ENCODE measurements around the gene FER1L5.

Gene FER1L5

GRCh38 chr2:96642564-96643360 lies at the start of gene FER1L5:
Gene FER1L5 (plus strand): TSS chr2:96642764. CDS start chr2:96642837, 73 bp downstream.
- Histone ChIP-seq H3K9me3 (replicated peaks; ENCODE audit: insufficient read depth, low read length) (no peaks in the 10 kb centered on the region), H3F3A (ENCODE audit: insufficient read depth, low read length) (no peaks in the 10 kb centered on the region), H3K79me2 (ENCODE audit: low read length) (peaks cover under 1% of the 10 kb centered on the region), H3K27ac (ENCODE audit: low read length) (no peak within 1 kb of the TSS), H3K4me2 (ENCODE audit: low read depth, low read length) (no peak within 1 kb of the TSS), H4K20me1 (ENCODE audit: insufficient read depth, low read length) (no peaks in the 10 kb centered on the region), H3K27me3 (replicated peaks; ENCODE audit: insufficient read depth, low read length) (no peaks in the 10 kb centered on the region), H3K4me3 (ENCODE audit: low read length) (no peak within 1 kb of the TSS), H3K36me3 (replicated peaks; ENCODE audit: insufficient read depth, low read length) (no peaks in the 10 kb centered on the region), H3K9ac (ENCODE audit: low read length) (no peak within 1 kb of the TSS), H3K4me1 (ENCODE audit: low read length) (no peaks in the 10 kb centered on the region), H2AFZ (ENCODE audit: low read length) (no peak within 1 kb of the TSS), H3K9me2 (replicated peaks; ENCODE audit: insufficient read depth, low read length) (no peaks in the 10 kb centered on the region)
- no peak for DNase-seq
- TF ChIP-seq EZH2 (optimal IDR thresholded peaks at IDR 0.05; ENCODE audit: low read depth, low read length) (no peak), CTCF (IDR thresholded peaks at IDR 0.05; ENCODE audit: low read length) (no peak), EZH2phosphoT487 (IDR thresholded peaks at IDR 0.05; ENCODE audit: low read length) (no peak)

GRCh38 chr2:96594282-96594681 lies 48.3 kb upstream of the FER1L5 start:
- Histone ChIP-seq H3F3A (ENCODE audit: insufficient read depth, low read length) (no peaks in the 10 kb centered on the region), H3K4me3 (ENCODE audit: low read length) (no peak overlapping the region), H3K9me3 (replicated peaks; ENCODE audit: insufficient read depth, low read length) (no peaks in the 10 kb centered on the region), H3K4me1 (ENCODE audit: low read length) (no peaks in the 10 kb centered on the region), H3K79me2 (ENCODE audit: low read length) (no peaks in the 10 kb centered on the region), H3K4me2 (ENCODE audit: low read depth, low read length) (no peak overlapping the region), H3K27ac (ENCODE audit: low read length) (no peak overlapping the region), H3K9ac (ENCODE audit: low read length) (no peak overlapping the region), H3K36me3 (replicated peaks; ENCODE audit: insufficient read depth, low read length) (peaks cover 7% of the 10 kb centered on the region; the same call in 1 of the 2 replicates), H3K27me3 (replicated peaks; ENCODE audit: insufficient read depth, low read length) (no peaks in the 10 kb centered on the region), H3K9me2 (replicated peaks; ENCODE audit: insufficient read depth, low read length) (no peaks in the 10 kb centered on the region), H2AFZ (ENCODE audit: low read length) (no peak overlapping the region), H4K20me1 (ENCODE audit: insufficient read depth, low read length) (no peaks in the 10 kb centered on the region)
- no peak for TF ChIP-seq EZH2phosphoT487 (IDR thresholded peaks at IDR 0.05; ENCODE audit: low read length)
- TF ChIP-seq EZH2 (optimal IDR thresholded peaks at IDR 0.05; ENCODE audit: low read depth, low read length) = no peak
- no peak for TF ChIP-seq CTCF (IDR thresholded peaks at IDR 0.05; ENCODE audit: low read length)
- DNase-seq = no peak

GRCh38 chr2:96594691-96595152 lies 47.8 kb upstream of the FER1L5 start:
- H2AFZ ChIP-seq (ENCODE audit: low read length) = no peak overlapping the region
- no peak for DNase-seq
- no peak overlapping the region for H3K4me2 ChIP-seq (ENCODE audit: low read depth, low read length)
- H3K27ac ChIP-seq (ENCODE audit: low read length) = no peak overlapping the region
- H4K20me1 ChIP-seq (ENCODE audit: insufficient read depth, low read length) = no peaks in the 10 kb centered on the region
- no peaks in the 10 kb centered on the region for H3K9me3 ChIP-seq (replicated peaks; ENCODE audit: insufficient read depth, low read length)
- H3K4me1 ChIP-seq (ENCODE audit: low read length) = no peaks in the 10 kb centered on the region
- no peaks in the 10 kb centered on the region for H3K79me2 ChIP-seq (ENCODE audit: low read length)
- H3K9ac ChIP-seq (ENCODE audit: low read length) = no peak overlapping the region
- TF ChIP-seq EZH2phosphoT487 (IDR thresholded peaks at IDR 0.05; ENCODE audit: low read length) (no peak), EZH2 (optimal IDR thresholded peaks at IDR 0.05; ENCODE audit: low read depth, low read length) (no peak), CTCF (IDR thresholded peaks at IDR 0.05; ENCODE audit: low read length) (no peak)
- H3K9me2 ChIP-seq (replicated peaks; ENCODE audit: insufficient read depth, low read length) = no peaks in the 10 kb centered on the region
- peaks cover 7% of the 10 kb centered on the region; the same call in 1 of the 2 replicates for H3K36me3 ChIP-seq (replicated peaks; ENCODE audit: insufficient read depth, low read length)
- no peaks in the 10 kb centered on the region for H3F3A ChIP-seq (ENCODE audit: insufficient read depth, low read length)
- H3K4me3 ChIP-seq (ENCODE audit: low read length) = no peak overlapping the region
- H3K27me3 ChIP-seq (replicated peaks; ENCODE audit: insufficient read depth, low read length) = no peaks in the 10 kb centered on the region
